Endothelial cell (in vitro differentiated cells): ENCODE data around the gene SV2B. TPM values are rescaled to one million over a fixed set of nuclear protein-coding genes. Genes with fewer than 3 reads are reported as not detected.

Experiments used
- DNase-seq: peaks from one replicate; pipeline ENCODE4 v3.0.0; 2021; ENCODE audit warnings: low spot score
- H3K27ac Mint-ChIP-seq: one replicate; pipeline ENCODE4 v1.8.0; 2021; ENCODE audit warnings: mixed read lengths, inconsistent platforms; ENCODE audit not compliant: unreplicated experiment
- H3K27me3 Mint-ChIP-seq: one replicate; pipeline ENCODE4 v1.8.0; 2021; ENCODE audit warnings: mild to moderate bottlenecking, moderate library complexity, mixed read lengths, inconsistent platforms; ENCODE audit not compliant: unreplicated experiment
- H3K36me3 Mint-ChIP-seq: one replicate; pipeline ENCODE4 v1.8.0; 2021; ENCODE audit warnings: mild to moderate bottlenecking, low read depth, mixed read lengths, inconsistent platforms; ENCODE audit not compliant: unreplicated experiment
- H3K4me1 Mint-ChIP-seq: one replicate; pipeline ENCODE4 v1.8.0; 2021; ENCODE audit warnings: mild to moderate bottlenecking, mixed read lengths, inconsistent platforms; ENCODE audit not compliant: unreplicated experiment
- H3K4me3 Mint-ChIP-seq: one replicate; pipeline ENCODE4 v1.8.0; 2021; ENCODE audit warnings: mild to moderate bottlenecking, mixed read lengths, inconsistent platforms; ENCODE audit not compliant: unreplicated experiment
- H3K9me3 Mint-ChIP-seq: one replicate; pipeline ENCODE4 v1.8.0; 2021; ENCODE audit warnings: mixed read lengths, inconsistent platforms; ENCODE audit not compliant: unreplicated experiment
- total RNA-seq: library from RNA; stranded (reverse); fragmentation: NEBNext Ultra II Directional; extraction: Animal tissue kit (Norgen Biotek cat#: 25700); gene quantifications from one replicate; pipeline ENCODE4 v1.2.1, GENCODE V29; 2021; ENCODE audit not compliant: unreplicated experiment
- TF ChIP-seq, protein P1 (sequence below): fragments of 200-600 bp; sonication (generic); IDR thresholded peaks from one replicate; pipeline ENCODE4 v1.5.0; 2021; ENCODE audit warnings: antibody characterized with exemption; ENCODE audit not compliant: unreplicated experiment

Gene SV2B
- total RNA-seq, 1 donor from 2014 or later: 0.26 TPM

DNA sequence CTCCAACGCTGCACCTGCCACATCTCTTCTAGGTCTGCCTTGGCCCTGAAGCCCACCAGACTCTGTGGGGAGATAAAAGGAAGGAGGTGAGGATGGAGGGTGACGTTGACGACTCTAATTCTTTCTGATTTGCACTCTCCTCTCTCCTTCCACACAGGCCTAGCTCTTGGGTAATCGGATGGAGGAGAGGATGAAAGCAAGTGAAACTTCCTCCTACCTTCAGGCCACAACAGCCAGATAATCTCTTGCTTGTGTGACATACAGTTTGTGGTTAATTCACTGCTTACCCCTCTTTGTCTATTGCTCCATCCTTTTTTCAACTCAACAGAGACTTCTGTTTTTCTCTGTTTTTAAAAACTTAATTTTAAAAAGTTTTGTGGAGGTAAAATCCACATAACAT, 208.1 kb downstream of the SV2B start:
- H3K9me3 Mint-ChIP-seq: no peaks in the 10 kb centered on the region
- no peak overlapping the region for H3K4me3 Mint-ChIP-seq
- no peak overlapping the region for H3K27ac Mint-ChIP-seq
- no peaks in the 10 kb centered on the region for H3K36me3 Mint-ChIP-seq
- TF ChIP-seq, protein P1, sequence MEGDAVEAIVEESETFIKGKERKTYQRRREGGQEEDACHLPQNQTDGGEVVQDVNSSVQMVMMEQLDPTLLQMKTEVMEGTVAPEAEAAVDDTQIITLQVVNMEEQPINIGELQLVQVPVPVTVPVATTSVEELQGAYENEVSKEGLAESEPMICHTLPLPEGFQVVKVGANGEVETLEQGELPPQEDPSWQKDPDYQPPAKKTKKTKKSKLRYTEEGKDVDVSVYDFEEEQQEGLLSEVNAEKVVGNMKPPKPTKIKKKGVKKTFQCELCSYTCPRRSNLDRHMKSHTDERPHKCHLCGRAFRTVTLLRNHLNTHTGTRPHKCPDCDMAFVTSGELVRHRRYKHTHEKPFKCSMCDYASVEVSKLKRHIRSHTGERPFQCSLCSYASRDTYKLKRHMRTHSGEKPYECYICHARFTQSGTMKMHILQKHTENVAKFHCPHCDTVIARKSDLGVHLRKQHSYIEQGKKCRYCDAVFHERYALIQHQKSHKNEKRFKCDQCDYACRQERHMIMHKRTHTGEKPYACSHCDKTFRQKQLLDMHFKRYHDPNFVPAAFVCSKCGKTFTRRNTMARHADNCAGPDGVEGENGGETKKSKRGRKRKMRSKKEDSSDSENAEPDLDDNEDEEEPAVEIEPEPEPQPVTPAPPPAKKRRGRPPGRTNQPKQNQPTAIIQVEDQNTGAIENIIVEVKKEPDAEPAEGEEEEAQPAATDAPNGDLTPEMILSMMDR: no peak
- no peak for DNase-seq
- peaks cover 4% of the 10 kb centered on the region for H3K27me3 Mint-ChIP-seq
- peaks cover 24% of the 10 kb centered on the region for H3K4me1 Mint-ChIP-seq

DNA sequence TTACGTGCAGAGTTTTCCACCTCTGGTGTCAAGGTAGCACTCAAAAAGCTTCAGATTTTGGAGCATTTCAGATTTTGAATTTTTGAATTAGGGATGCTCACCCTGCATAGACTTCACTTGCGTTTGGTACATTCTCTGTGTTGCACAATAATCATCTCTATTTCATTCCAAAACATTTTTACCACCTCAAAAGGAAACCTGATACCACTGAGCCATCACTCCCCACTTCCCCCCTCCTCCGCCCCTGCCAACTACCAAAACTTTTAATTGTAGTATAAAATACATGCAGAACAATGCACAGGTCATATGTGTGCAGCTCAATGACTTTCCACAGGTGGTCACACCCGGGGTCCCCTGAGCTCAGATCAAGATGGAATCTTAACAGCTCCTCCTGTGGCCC, 208.8 kb downstream of the SV2B start:
- TF ChIP-seq, protein P1: no peak
- H3K27me3 Mint-ChIP-seq: peaks cover 4% of the 10 kb centered on the region
- no peaks in the 10 kb centered on the region for H3K36me3 Mint-ChIP-seq

DNA sequence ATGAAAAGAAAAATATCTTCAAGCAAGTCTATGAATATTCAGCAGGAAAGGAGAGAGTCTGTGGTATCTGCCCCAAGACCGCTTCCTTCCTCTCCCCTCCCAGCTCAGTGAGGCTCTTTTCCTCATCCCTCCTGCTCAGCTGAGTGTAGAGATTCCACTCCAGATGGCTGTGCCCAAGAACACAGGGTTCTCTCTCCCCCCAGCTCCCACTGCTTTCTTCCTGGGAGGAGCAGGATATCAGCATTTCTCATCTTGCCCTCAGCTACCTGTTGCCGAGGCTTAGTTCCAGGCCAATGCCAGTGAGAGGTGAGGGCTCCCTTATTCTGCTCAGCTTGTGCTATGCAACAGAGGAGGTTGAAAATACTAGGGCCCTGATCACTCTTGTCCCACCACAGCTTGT, 211.9 kb downstream of the SV2B start:
- Mint-ChIP-seq H3K36me3 (no peaks in the 10 kb centered on the region), H3K27me3 (peaks cover 2% of the 10 kb centered on the region), H3K9me3 (no peaks in the 10 kb centered on the region), H3K4me1 (peaks cover 12% of the 10 kb centered on the region), H3K4me3 (no peak overlapping the region), H3K27ac (no peak overlapping the region)
- TF ChIP-seq, protein P1: no peak
- peak; percentile 7 for DNase-seq

More for the DNA sequence above, 208.8 kb downstream of the SV2B start:
- H3K4me3 Mint-ChIP-seq: no peak overlapping the region
- no peak for DNase-seq
- H3K4me1 Mint-ChIP-seq: peaks cover 19% of the 10 kb centered on the region
- no peak overlapping the region for H3K27ac Mint-ChIP-seq
- H3K9me3 Mint-ChIP-seq: no peaks in the 10 kb centered on the region

DNA sequence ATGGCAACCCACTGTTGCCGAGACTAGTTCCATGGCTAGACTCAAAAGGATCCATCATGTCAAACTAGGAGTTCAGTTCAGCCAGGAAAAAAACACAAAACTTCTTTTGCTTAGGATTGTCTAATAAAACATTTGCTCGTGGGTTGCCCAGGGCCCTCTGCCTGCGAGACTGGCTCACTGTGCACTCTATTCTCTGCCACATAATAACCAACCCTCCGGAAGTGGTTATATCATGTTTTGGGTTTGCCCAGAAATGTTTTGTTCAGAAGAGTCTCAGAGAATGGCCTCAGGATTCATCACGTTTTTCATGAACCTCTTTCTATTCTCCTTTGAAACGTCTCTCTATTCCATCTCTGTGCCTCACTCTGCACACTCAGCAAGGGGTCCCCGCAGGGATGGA, 216.1 kb downstream of the SV2B start:
- Mint-ChIP-seq H3K27me3 (no peaks in the 10 kb centered on the region), H3K36me3 (no peaks in the 10 kb centered on the region), H3K9me3 (no peaks in the 10 kb centered on the region), H3K4me1 (peaks cover 9% of the 10 kb centered on the region), H3K4me3 (no peak overlapping the region), H3K27ac (no peak overlapping the region)
- TF ChIP-seq, protein P1: no peak
- no peak for DNase-seq

DNA sequence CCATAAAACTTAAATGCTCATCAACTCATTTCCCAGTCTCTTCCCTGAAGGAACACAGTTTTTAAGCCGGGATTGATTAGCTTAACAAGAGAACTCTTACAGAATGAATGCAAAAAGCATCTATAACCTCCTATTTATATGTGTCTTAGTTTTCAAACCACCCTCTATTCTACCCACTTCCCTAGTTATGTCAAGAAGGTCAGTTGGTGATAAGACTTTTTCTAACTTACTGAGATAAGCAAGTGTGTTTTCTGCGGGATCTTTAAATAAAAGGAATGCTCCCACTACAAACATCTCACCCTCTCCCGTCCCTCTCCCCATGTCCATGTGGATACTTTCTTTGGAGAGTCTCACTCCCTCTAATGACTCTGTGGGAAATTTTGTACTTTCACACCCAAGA, 218.5 kb downstream of the SV2B start:
- Mint-ChIP-seq H3K27ac (no peak overlapping the region), H3K4me1 (no peaks in the 10 kb centered on the region), H3K9me3 (no peaks in the 10 kb centered on the region), H3K27me3 (no peaks in the 10 kb centered on the region), H3K36me3 (no peaks in the 10 kb centered on the region), H3K4me3 (no peak overlapping the region)
- TF ChIP-seq, protein P1: no peak
- no peak for DNase-seq
